ENCODE data around the gene RBM14. TPM values are rescaled to one million over a fixed set of nuclear protein-coding genes. Genes with fewer than 3 reads are reported as not detected.

The RBM14 gene
- total RNA-seq, 2 experiments from 2014 or later = 239 to 250 TPM

DNA sequence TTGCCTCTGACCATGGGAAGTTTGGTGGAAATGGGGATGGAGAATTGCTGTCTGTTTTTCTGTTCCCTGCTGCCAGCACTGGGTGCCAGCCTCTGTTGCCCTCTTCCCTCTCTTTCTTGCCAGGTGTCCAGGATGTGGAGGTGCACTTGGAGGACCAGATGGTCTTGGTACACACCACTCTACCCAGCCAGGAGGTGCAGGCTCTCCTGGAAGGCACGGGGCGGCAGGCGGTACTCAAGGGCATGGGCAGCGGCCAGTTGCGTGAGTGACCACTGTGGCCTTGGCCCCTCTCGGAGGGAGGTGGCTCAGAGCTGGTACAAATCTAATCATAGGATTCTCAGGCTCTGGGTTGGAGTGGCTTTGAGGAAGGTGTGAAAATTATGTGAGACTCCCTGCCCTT lies 17.4 kb upstream of the RBM14 start:
- no peak for ATAC-seq (ENCODE audit: poor library complexity)
- H3K27ac ChIP-seq (ENCODE audit: low read depth in 1 of 2, low read length in 2 of 2) = no peak overlapping the region
- H3K27ac Mint-ChIP-seq = no peak overlapping the region
- H3K4me3 ChIP-seq (ENCODE audit: low read length) = no peak overlapping the region
- peaks cover 19% of the 10 kb centered on the region for H3K4me1 ChIP-seq (ENCODE audit: insufficient read depth, low read length)
- TF ChIP-seq, protein P1, sequence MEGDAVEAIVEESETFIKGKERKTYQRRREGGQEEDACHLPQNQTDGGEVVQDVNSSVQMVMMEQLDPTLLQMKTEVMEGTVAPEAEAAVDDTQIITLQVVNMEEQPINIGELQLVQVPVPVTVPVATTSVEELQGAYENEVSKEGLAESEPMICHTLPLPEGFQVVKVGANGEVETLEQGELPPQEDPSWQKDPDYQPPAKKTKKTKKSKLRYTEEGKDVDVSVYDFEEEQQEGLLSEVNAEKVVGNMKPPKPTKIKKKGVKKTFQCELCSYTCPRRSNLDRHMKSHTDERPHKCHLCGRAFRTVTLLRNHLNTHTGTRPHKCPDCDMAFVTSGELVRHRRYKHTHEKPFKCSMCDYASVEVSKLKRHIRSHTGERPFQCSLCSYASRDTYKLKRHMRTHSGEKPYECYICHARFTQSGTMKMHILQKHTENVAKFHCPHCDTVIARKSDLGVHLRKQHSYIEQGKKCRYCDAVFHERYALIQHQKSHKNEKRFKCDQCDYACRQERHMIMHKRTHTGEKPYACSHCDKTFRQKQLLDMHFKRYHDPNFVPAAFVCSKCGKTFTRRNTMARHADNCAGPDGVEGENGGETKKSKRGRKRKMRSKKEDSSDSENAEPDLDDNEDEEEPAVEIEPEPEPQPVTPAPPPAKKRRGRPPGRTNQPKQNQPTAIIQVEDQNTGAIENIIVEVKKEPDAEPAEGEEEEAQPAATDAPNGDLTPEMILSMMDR (IDR thresholded peaks at IDR 0.05) = no peak
- no peak for DNase-seq
- no peaks in the 10 kb centered on the region for H3K9me3 ChIP-seq (ENCODE audit: control insufficient read depth in 1 of 2, insufficient read depth in 1 of 2, low read length in 2 of 2)
- no peak overlapping the region for H3K4me3 Mint-ChIP-seq
- no peaks in the 10 kb centered on the region for H3K27me3 Mint-ChIP-seq
- POLR2A ChIA-PET = interaction anchor here (1.3 kb wide), 1 partner anchor 20 kb away, joined by 4 read pairs; no protein-coding TSS in a partner anchor
- intact Hi-C loops (cut with DNase I, micrococcal nuclease) = no loop called here
- H3K9me3 Mint-ChIP-seq = no peaks in the 10 kb centered on the region
- CTCF ChIA-PET = no interaction called here
- no peaks in the 10 kb centered on the region for H3K27me3 ChIP-seq (ENCODE audit: control insufficient read depth in 1 of 2, insufficient read depth in 2 of 2, low read length in 2 of 2)
- peaks cover 12% of the 10 kb centered on the region for H3K4me1 Mint-ChIP-seq (ENCODE audit: low read depth)
- peaks cover 27% of the 10 kb centered on the region for H3K36me3 ChIP-seq (ENCODE audit: insufficient read depth, low read length)
- peaks cover 17% of the 10 kb centered on the region for H3K36me3 Mint-ChIP-seq (ENCODE audit: low read depth)

DNA sequence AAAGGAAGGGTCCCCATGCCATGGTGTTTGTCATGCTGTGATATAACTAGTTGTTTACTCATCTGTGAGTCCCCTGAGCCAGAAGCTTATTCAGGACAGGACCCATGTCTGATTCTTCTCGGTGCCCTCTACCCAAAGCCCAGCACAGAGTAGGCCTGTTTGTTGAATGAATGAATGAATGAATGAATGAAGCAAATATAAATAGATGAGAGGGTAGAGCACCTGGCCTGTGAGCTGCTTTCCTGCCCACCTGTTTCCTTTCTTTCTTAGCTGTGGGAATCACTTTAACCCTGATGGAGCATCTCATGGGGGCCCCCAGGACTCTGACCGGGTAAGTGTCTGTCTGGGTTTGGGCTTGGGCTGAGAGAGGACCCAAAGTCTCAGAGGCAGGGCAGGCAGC lies 16.2 kb upstream of the RBM14 start:
- peaks cover 6% of the 10 kb centered on the region for H3K4me1 Mint-ChIP-seq (ENCODE audit: low read depth)
- DNase-seq = no peak
- no peak for ATAC-seq (ENCODE audit: poor library complexity)
- intact Hi-C loops (cut with DNase I, micrococcal nuclease) = no loop called here
- no peaks in the 10 kb centered on the region for H3K9me3 Mint-ChIP-seq
- ChIA-PET CTCF (no interaction called here), POLR2A (interaction anchor here (1.3 kb wide), 1 partner anchor 19 kb away, joined by 4 read pairs; no protein-coding TSS in a partner anchor)
- TF ChIP-seq, protein P1 (IDR thresholded peaks at IDR 0.05) = no peak
- H3K27ac Mint-ChIP-seq = no peak overlapping the region
- H3K36me3 Mint-ChIP-seq (ENCODE audit: low read depth) = peaks cover 24% of the 10 kb centered on the region
- H3K4me1 ChIP-seq (ENCODE audit: insufficient read depth, low read length) = peaks cover 8% of the 10 kb centered on the region
- no peaks in the 10 kb centered on the region for H3K27me3 Mint-ChIP-seq
- H3K4me3 ChIP-seq (ENCODE audit: low read length) = no peak overlapping the region
- no peaks in the 10 kb centered on the region for H3K9me3 ChIP-seq (ENCODE audit: control insufficient read depth in 1 of 2, insufficient read depth in 1 of 2, low read length in 2 of 2)
- H3K27me3 ChIP-seq (ENCODE audit: control insufficient read depth in 1 of 2, insufficient read depth in 2 of 2, low read length in 2 of 2) = no peaks in the 10 kb centered on the region
- no peak overlapping the region for H3K27ac ChIP-seq (ENCODE audit: low read depth in 1 of 2, low read length in 2 of 2)
- H3K36me3 ChIP-seq (ENCODE audit: insufficient read depth, low read length) = peaks cover 39% of the 10 kb centered on the region
- H3K4me3 Mint-ChIP-seq = no peak overlapping the region

DNA sequence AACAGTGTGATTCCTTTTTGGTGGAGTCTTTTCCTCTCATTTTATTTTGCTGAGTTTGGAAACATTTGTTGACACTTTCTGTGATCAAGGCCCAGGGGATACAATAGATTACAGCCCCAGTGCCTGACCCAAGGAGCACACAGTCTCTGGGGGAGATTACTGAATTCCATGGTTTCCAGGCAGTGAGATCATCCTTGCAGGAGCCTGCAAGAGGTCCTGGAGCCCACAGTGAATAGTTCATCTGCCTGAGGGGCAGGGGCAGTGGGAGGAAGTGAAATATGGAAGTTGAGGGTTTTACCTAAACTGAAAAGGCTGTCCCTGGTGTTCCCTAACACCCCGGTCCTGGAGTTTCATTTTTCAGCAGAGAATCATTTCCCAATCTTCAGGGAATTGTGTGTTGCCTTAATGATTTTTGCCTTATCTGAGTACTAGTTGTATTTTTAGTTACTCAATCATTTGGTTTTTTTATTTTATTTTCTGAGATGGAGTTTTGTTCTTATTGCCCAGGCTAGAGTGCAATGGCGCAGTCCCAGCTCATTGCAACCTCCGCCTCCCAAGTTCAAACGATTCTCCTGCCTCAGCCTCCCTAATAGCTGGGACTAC lies 15.7 kb upstream of the RBM14 start:
- no peaks in the 10 kb centered on the region for H3K9me3 Mint-ChIP-seq
- intact Hi-C loops (cut with DNase I, micrococcal nuclease) = no loop called here
- Histone ChIP-seq H3K4me1 (ENCODE audit: insufficient read depth, low read length) (peaks cover 2% of the 10 kb centered on the region), H3K36me3 (ENCODE audit: insufficient read depth, low read length) (peaks cover 43% of the 10 kb centered on the region), H3K4me3 (ENCODE audit: low read length) (no peak overlapping the region), H3K27me3 (ENCODE audit: control insufficient read depth in 1 of 2, insufficient read depth in 2 of 2, low read length in 2 of 2) (no peaks in the 10 kb centered on the region), H3K27ac (ENCODE audit: low read depth in 1 of 2, low read length in 2 of 2) (no peak overlapping the region), H3K9me3 (ENCODE audit: control insufficient read depth in 1 of 2, insufficient read depth in 1 of 2, low read length in 2 of 2) (no peaks in the 10 kb centered on the region)
- CTCF ChIA-PET = no interaction called here
- H3K27me3 Mint-ChIP-seq = no peaks in the 10 kb centered on the region
- no peak overlapping the region for H3K4me3 Mint-ChIP-seq
- ATAC-seq (ENCODE audit: poor library complexity) = no peak
- DNase-seq = no peak
- no peak overlapping the region for H3K27ac Mint-ChIP-seq
- H3K4me1 Mint-ChIP-seq (ENCODE audit: low read depth) = peaks cover 1% of the 10 kb centered on the region
- POLR2A ChIA-PET = no interaction called here
- peaks cover 24% of the 10 kb centered on the region for H3K36me3 Mint-ChIP-seq (ENCODE audit: low read depth)
- TF ChIP-seq, protein P1 (IDR thresholded peaks at IDR 0.05) = no peak

Data from CD4-positive, alpha-beta T cell (primary cell).